Stimulated activated CD4-positive, alpha-beta T cell treated with anti-CD3 and anti-CD28 coated beads, Interleukin-2, amount 100 ng/mL, for 24 hours (primary cell): ENCODE measurements around the gene DSC1.

Experiments used
- DNase-seq, 2 donors: peaks; one replicate each; pipeline ENCODE4 v3.0.0-alpha.2; 2020

DSC1 gene

DNA sequence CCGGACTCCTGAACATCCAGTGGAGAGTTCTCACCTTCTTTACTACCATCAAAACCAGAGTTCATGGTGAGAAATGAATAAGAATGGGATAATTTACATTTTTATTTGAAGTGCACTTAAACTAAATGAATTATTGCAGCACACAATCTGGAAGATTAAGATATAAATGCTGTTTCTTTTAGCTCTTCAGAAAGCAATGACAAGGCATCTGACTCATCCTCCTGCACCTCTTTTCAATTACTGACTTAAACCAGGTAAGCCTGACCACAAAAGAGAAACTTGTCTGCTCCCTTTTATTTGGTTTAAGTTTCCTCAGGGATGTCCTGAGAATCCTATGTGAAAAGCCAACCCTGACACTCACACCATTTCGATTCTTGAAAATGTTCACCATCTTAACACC lies 59.7 kb downstream of the DSC1 start:
- no peak for DNase-seq

DNA sequence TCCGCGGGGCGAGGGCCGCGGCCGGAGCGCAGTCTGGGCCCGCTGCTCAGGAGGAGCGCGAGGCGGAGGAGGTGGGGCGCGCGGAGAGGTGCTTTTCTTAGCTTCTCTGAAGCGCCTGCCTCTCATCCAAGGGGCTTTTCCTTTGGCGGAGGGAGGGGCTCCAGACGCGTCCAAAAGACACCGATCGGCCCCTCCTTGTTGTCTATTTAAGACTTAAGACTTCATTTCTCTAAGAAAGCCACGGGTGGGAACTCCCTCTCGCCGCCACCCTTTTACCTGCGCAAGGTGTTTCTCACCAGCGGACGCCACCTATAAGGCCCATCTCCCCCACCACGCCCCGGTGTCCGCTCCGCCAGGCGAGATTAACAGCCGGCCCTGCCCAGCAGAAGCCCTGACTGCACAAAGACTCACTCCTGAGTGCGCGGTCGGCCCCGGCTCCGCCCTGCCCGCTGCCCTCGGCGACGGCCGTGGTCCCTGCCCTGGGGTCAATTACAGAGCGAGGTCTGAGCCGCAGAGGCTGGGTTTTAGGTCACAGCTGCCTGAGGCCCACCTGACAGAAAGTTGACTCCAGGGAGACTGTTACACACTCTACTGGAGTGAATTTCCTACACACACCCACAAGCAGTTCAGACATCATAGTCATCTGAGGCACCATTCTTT lies 60.5 kb downstream of the DSC1 start, which contains the start of gene DSC2:
Gene DSC2 (minus strand): TSS at position 397 of the 660 bp plus-strand sequence. CDS start 450 bp downstream, outside the sequence.
- DNase-seq = no peak

- DNase-seq = no peak
These were observed 61.3 kb downstream of the DSC1 start for GRCh38 chr18:31101183-31102024.

DNA sequence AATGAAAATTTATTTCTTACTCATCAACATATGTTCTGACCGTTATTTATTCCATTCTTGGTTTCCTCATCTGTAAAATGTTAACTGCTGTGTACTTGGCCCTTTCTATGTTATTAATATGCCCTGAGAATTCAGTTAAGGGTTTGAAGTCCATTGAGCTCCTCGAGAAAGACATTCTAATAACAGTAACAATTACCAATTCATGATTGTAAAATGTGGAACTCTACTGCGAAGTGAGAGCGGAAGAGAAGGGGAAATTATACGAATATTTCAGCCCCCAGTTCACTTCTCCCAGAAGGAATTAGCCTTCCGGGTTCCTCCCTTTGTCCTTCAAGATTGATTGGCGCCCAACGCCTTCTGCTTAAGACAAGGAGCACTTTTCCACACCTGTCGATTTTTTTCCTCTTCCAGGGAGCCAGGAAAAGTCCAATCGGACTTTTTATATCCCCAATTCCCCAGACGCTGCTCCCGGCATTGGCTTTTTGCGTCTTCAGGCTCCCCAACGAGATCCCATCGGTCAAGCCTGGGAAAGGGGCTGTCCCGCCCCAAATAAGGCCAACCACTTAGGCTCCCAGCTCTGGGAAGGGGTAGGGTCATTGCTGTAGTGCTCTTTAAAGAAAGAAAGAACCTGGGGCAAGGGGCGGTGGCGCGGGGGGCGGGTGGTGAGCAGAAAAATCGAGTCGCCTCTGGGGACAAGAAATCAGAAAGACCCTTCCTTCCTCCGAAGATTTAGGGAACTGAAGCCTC lies 62.0 kb downstream of the DSC1 start:
- DNase-seq = no peak

DNA sequence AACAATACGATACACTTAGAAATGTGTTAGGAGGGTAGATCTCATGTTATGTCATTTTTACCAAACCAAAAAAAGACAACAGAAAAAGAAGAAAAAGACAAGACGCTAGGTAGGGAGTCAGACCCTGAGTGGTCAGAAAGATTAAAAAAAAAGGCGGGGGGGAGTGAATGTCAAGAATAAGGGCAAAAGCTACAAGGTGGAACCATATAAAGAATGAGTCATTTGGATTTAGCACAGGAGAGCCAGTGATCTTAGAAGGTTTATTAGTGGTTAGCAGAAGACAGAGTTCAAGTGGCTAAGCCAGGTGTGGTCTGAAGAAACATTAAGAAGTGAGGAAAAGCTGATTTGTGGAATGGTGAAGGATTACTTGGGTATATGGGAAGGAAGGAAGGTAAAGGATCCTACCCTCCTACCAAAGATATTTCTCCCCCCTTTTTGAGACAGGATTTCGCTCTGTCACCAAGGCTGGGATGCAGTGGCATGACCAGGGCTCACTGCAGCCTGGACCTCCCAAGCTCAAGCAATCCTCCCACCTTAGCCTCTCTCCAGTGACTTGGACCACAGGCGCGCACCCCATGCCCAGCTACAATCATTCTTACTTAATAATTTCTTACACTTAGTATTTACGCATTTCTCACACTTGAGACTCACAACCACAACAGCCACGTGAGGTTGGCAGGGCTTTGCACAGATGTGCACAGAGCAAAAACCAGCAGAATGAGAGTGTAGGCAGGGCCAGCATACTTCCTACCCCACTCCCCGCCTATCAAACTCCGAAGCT lies 63.0 kb downstream of the DSC1 start:
- DNase-seq = no peak

- no peak for DNase-seq
These were observed 63.8 kb downstream of the DSC1 start for GRCh38 chr18:31098878-31099277.

DNA sequence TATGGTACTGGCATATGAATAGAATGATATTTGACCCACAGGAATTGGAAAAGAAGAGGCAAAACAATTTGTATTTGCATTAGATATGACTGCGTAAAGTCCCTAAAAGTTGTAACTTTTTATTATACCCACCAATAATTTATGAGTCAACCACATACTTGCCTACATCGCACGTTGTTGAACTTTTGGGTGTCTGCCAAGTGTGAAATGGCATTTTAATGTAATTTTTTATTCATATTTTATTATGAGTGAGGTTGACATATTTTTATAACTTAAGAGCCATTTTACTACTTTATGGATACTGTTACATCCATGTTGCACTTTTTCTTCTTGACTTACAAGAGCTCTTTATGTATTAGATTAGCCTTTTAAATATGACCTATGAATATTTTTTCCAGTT lies 65.0 kb downstream of the DSC1 start:
- no peak for DNase-seq

DNA sequence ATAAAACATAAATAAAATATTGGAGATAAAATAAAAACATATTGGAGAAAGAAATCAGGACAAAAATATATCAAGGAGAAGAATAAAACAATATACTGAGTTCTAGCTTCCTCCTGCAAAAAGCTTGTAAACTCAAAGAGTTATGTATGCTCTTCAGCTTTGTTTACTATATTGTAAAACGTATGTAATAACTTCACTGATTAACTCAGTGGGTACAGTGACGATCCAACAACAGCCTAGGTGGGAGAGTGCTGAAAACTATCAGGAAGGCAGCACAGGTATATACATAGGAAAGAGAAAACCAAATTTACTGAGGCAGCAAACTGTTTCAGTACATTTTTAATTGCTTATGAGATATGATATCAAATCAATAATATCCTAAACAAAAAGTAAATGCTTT lies 68.8 kb downstream of the DSC1 start:
- no peak for DNase-seq

- DNase-seq = no peak
These were observed 69.4 kb downstream of the DSC1 start for GRCh38 chr18:31093294-31093693.

DNA sequence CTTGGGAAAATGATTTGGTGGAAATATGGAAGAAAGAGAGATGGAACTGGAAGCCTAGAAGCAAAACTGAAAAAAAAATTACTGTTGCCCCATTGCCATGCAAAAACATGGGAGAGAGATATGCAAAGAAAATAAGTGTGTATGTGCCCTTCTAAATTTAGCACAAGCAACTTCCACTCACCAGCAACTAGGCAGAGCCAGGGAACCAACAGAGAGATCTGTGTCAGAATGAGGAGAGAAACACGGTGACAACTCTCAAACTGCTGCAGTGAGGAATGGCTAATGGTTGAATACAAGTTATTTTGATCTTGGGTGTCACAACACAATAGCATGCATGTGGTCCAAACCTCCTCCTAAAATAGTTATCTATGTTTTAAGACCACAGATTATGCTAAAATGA lies 71.3 kb downstream of the DSC1 start:
- DNase-seq = no peak

GRCh38 chr18:31088532-31088931 lies 74.1 kb downstream of the DSC1 start:
- no peak for DNase-seq

DNA sequence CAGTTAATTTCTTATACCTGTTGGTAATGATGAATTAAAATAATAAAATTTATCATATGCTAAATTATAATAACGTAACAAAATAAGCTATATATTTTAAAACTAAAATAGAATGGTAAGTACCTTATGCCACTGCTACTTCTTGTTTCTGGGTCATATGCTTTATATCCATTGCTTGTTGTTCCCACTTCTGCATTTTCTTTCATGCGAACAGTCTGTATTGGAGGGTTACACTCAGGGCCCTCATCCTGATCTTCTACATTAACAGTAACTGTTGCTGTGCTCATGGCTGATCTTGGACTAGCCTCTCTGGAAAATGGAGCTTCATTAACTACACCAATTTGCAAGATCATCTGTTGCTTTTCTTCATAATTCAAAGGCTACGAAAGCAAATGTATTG lies 82.7 kb downstream of the DSC1 start:
- no peak for DNase-seq
